ENCODE results near the gene TRMT5.

TRMT5 gene

GRCh38 chr14:60980811-60981632 lies at the start of gene TRMT5, which contains the start of gene SLC38A6:
TSS of gene TRMT5 (minus strand) at chr14:60981079. CDS start at chr14:60980973, 106 bp downstream.
TSS of gene SLC38A6 (plus strand) at chr14:60981245. CDS start at chr14:60981278, 33 bp downstream.
- peak; percentile 99 for DNase-seq (ENCODE audit: low read depth, low spot score)

GRCh38 chr14:61026526-61026925 lies 45.6 kb upstream of the TRMT5 start:
- no peak for DNase-seq (ENCODE audit: low read depth, low spot score)

- peak; percentile 66 for DNase-seq (ENCODE audit: low read depth, low spot score)
Measured at GRCh38 chr14:61025251-61026223, 44.7 kb upstream of the TRMT5 start.

GRCh38 chr14:61019537-61019936 lies 38.7 kb upstream of the TRMT5 start:
- no peak for DNase-seq (ENCODE audit: low read depth, low spot score)

GRCh38 chr14:61003571-61003970 lies 22.7 kb upstream of the TRMT5 start:
- DNase-seq (ENCODE audit: low read depth, low spot score), result no peak

- no peak for DNase-seq (ENCODE audit: low read depth, low spot score)
Measured at GRCh38 chr14:60999536-60999935, 18.7 kb upstream of the TRMT5 start.

- DNase-seq (ENCODE audit: low read depth, low spot score), result no peak
Measured at GRCh38 chr14:60998617-60999016, 17.7 kb upstream of the TRMT5 start.

- DNase-seq (ENCODE audit: low read depth, low spot score), result no peak
Measured at GRCh38 chr14:60989599-60989998, 8.7 kb upstream of the TRMT5 start.

- DNase-seq (ENCODE audit: low read depth, low spot score), result no peak
Measured at GRCh38 chr14:60986500-60986899, 5.6 kb upstream of the TRMT5 start.

GRCh38 chr14:60984196-60984595 lies 3.3 kb upstream of the TRMT5 start:
- no peak for DNase-seq (ENCODE audit: low read depth, low spot score)

- no peak for DNase-seq (ENCODE audit: low read depth, low spot score)
Measured at GRCh38 chr14:60981633-60982455, 965 bp upstream of the TRMT5 start.

- DNase-seq (ENCODE audit: low read depth, low spot score), result no peak
Measured at GRCh38 chr14:60977847-60978246, 3.0 kb downstream of the TRMT5 start.

- no peak for DNase-seq (ENCODE audit: low read depth, low spot score)
Measured at GRCh38 chr14:60975551-60975950, 5.3 kb downstream of the TRMT5 start.

- DNase-seq (ENCODE audit: low read depth, low spot score), result no peak
Measured at GRCh38 chr14:60974090-60974651, 6.7 kb downstream of the TRMT5 start.

- DNase-seq (ENCODE audit: low read depth, low spot score), result no peak
Measured at GRCh38 chr14:60973070-60973469, 7.8 kb downstream of the TRMT5 start.

GRCh38 chr14:60972295-60972694 lies 8.6 kb downstream of the TRMT5 start:
- DNase-seq (ENCODE audit: low read depth, low spot score), result no peak

- no peak for DNase-seq (ENCODE audit: low read depth, low spot score)
Measured at GRCh38 chr14:60971271-60971670, 9.6 kb downstream of the TRMT5 start.

- no peak for DNase-seq (ENCODE audit: low read depth, low spot score)
Measured at GRCh38 chr14:60970146-60970545, 10.7 kb downstream of the TRMT5 start.

- no peak for DNase-seq (ENCODE audit: low read depth, low spot score)
Measured at GRCh38 chr14:60968671-60969070, 12.2 kb downstream of the TRMT5 start.

GRCh38 chr14:60968099-60968498 lies 12.8 kb downstream of the TRMT5 start:
- DNase-seq (ENCODE audit: low read depth, low spot score), result peak; percentile 27

GRCh38 chr14:60965402-60965801 lies 15.5 kb downstream of the TRMT5 start:
- DNase-seq (ENCODE audit: low read depth, low spot score), result no peak
